MM.1S (cell line): ENCODE data around the gene GRIK2.

Source experiments
- DNase-seq: peaks from one replicate; pipeline ENCODE4 v3.0.0-alpha.2; 2015
- H2AFZ ChIP-seq: fragments of 300-600 bp; sonication (generic); 2 replicates; pipeline ENCODE4 v1.6.0; 2016; ENCODE audit warnings: antibody characterized with exemption, low read length
- H3F3A ChIP-seq: fragments of 300-600 bp; sonication (generic); 2 replicates; pipeline ENCODE4 v1.6.1; 2016; ENCODE audit warnings: mild to moderate bottlenecking, antibody characterized with exemption, low read length, moderate library complexity, mixed read lengths; ENCODE audit not compliant: insufficient read depth
- H3K27ac ChIP-seq: fragments of 300-600 bp; sonication (generic); 2 replicates; pipeline ENCODE4 v1.5.1; 2016; ENCODE audit warnings: mild to moderate bottlenecking, low read length
- H3K27me3 ChIP-seq: fragments of 300-600 bp; sonication (generic); replicated peaks from 2 replicates; pipeline ENCODE4 v1.6.0; 2016; ENCODE audit warnings: low read length; ENCODE audit not compliant: insufficient read depth
- H3K36me3 ChIP-seq: fragments of 300-600 bp; sonication (generic); replicated peaks from 2 replicates; pipeline ENCODE4 v1.6.1; 2016; ENCODE audit warnings: mild to moderate bottlenecking, low read length, mixed read lengths; ENCODE audit not compliant: insufficient read depth
- H3K4me1 ChIP-seq: fragments of 300-600 bp; sonication (generic); 2 replicates; pipeline ENCODE4 v1.6.1; 2016; ENCODE audit warnings: low read length, mixed read lengths
- H3K4me2 ChIP-seq: fragments of 300-600 bp; sonication (generic); 2 replicates; pipeline ENCODE4 v1.6.0; 2016; ENCODE audit warnings: low read depth, low read length
- H3K4me3 ChIP-seq: fragments of 300-600 bp; sonication (generic); 2 replicates; pipeline ENCODE4 v1.5.1; 2016; ENCODE audit warnings: low read length, mixed read lengths
- H3K79me2 ChIP-seq: fragments of 300-600 bp; sonication (generic); 2 replicates; pipeline ENCODE4 v1.6.1; 2016; ENCODE audit warnings: mixed run types, low read length, mixed read lengths
- H3K9ac ChIP-seq: fragments of 300-600 bp; sonication (generic); 2 replicates; pipeline ENCODE4 v1.6.1; 2016; ENCODE audit warnings: low read length, mixed read lengths
- H3K9me2 ChIP-seq: fragments of 300-600 bp; sonication (generic); replicated peaks from 2 replicates; pipeline ENCODE4 v1.6.1; 2016; ENCODE audit warnings: mild to moderate bottlenecking, low read length, mixed read lengths; ENCODE audit not compliant: insufficient read depth
- H3K9me3 ChIP-seq: fragments of 300-600 bp; sonication (generic); replicated peaks from 2 replicates; pipeline ENCODE4 v1.6.1; 2016; ENCODE audit warnings: mild to moderate bottlenecking, low read length, mixed read lengths; ENCODE audit not compliant: insufficient read depth
- H4K20me1 ChIP-seq: fragments of 300-600 bp; sonication (generic); 2 replicates; pipeline ENCODE4 v1.6.1; 2016; ENCODE audit warnings: mild to moderate bottlenecking, low read length, moderate library complexity, mixed read lengths; ENCODE audit not compliant: insufficient read depth
- CTCF ChIP-seq: fragments of 300-600 bp; sonication (generic); IDR thresholded peaks from 2 replicates; pipeline ENCODE4 v1.5.1; 2016; ENCODE audit warnings: antibody characterized with exemption, low read length, mixed read lengths
- EZH2 ChIP-seq: fragments of 300-600 bp; sonication (generic); optimal IDR thresholded peaks from 2 replicates; pipeline ENCODE3; 2017; ENCODE audit warnings: low read depth, mild to moderate bottlenecking, antibody characterized with exemption, low read length, mixed read lengths
- EZH2phosphoT487 ChIP-seq: fragments of 300-600 bp; sonication (generic); IDR thresholded peaks from 2 replicates; pipeline ENCODE4 v1.6.1; 2018; ENCODE audit warnings: antibody characterized with exemption, low read length

GRIK2 gene

DNA sequence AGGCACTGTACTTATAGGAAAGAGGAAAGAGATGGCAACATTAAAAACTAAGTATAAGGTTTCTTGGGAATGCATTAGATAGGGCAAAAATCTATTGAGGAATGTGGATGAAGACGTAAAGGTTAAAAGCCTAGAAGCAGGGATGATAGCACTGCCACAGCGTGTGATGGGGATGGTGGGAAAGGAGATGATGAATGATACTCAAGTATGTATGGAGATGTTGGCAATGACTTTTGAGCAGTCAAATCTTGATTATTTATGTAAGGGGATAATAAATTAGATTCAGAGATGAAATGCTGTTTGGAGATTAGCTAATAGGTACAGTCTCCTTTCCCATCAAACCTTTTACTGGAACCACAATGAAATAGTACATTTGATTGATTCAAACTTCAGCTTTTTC, 432.8 kb downstream of the GRIK2 start:
- Histone ChIP-seq H3K4me1 (no peaks in the 10 kb centered on the region), H3K9ac (no peak overlapping the region), H4K20me1 (no peaks in the 10 kb centered on the region), H2AFZ (no peak overlapping the region), H3K9me2 (no peaks in the 10 kb centered on the region), H3K27ac (no peak overlapping the region), H3K4me2 (no peak overlapping the region), H3K4me3 (no peak overlapping the region), H3K27me3 (no peaks in the 10 kb centered on the region), H3K36me3 (no peaks in the 10 kb centered on the region), H3F3A (no peaks in the 10 kb centered on the region), H3K79me2 (no peaks in the 10 kb centered on the region), H3K9me3 (no peaks in the 10 kb centered on the region)
- no peak for DNase-seq
- no peak for TF ChIP-seq EZH2phosphoT487

DNA sequence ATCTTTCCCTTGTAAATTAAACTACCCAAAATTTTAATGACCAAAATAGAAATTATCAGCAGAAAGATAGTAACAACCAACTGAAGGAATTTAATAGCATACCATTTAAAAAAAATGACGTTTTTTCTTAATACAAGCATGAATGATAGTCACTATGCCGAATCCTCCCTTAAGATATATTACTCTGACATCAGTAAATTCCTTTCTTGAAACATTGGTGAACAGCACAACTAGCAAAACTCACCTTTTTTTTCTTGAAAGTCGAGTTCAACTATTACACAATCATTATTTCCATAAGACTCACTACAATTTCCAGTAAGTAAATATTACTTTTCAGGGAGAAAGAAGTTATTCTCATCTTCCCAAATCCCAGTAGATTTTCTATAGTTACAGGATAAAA, 433.2 kb downstream of the GRIK2 start:
- Histone ChIP-seq H3K27me3 (no peaks in the 10 kb centered on the region), H3K4me2 (no peak overlapping the region), H3K9me3 (no peaks in the 10 kb centered on the region), H3K9me2 (no peaks in the 10 kb centered on the region), H3K4me3 (no peak overlapping the region), H3K27ac (no peak overlapping the region), H3F3A (no peaks in the 10 kb centered on the region), H3K9ac (no peak overlapping the region), H3K4me1 (no peaks in the 10 kb centered on the region), H4K20me1 (no peaks in the 10 kb centered on the region), H3K36me3 (no peaks in the 10 kb centered on the region), H3K79me2 (no peaks in the 10 kb centered on the region), H2AFZ (no peak overlapping the region)
- TF ChIP-seq EZH2phosphoT487: no peak
- no peak for TF ChIP-seq EZH2
- TF ChIP-seq CTCF: no peak
- DNase-seq: no peak

GRCh38 chr6:101830501-101831031, 437.1 kb downstream of the GRIK2 start:
- Histone ChIP-seq H3K9me3 (no peaks in the 10 kb centered on the region), H3K79me2 (no peaks in the 10 kb centered on the region), H4K20me1 (no peaks in the 10 kb centered on the region), H2AFZ (no peak overlapping the region), H3K4me3 (no peak overlapping the region), H3F3A (no peaks in the 10 kb centered on the region), H3K4me2 (no peak overlapping the region), H3K27ac (no peak overlapping the region), H3K9me2 (no peaks in the 10 kb centered on the region), H3K9ac (no peak overlapping the region), H3K27me3 (no peaks in the 10 kb centered on the region), H3K36me3 (no peaks in the 10 kb centered on the region), H3K4me1 (no peaks in the 10 kb centered on the region)
- peak; percentile 7 for DNase-seq
- TF ChIP-seq EZH2phosphoT487: no peak
- TF ChIP-seq CTCF: no peak
- no peak for TF ChIP-seq EZH2

DNA sequence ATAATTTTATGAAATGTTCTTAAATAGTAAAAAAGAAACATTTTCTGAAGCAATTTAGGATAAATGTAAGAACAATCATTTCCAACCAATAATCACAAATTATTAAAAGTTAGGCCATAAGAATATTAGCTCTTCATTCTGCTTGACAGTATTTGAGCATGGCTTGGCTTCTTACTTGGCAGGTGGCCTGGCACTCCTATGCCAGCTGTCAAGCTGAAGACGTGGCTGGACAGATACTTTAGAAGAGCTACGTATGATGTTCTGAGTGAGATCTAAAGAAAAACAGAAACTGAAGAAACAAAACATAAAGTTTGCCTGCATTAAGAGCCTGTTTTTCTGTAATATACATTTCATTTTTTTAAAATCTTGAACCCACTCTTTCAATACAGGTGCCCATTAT, 438.9 kb downstream of the GRIK2 start:
- Histone ChIP-seq H3K4me3 (no peak overlapping the region), H3K4me1 (no peaks in the 10 kb centered on the region), H2AFZ (no peak overlapping the region), H3K9ac (no peak overlapping the region), H3K9me3 (no peaks in the 10 kb centered on the region), H3F3A (no peaks in the 10 kb centered on the region), H3K36me3 (no peaks in the 10 kb centered on the region), H3K4me2 (no peak overlapping the region), H3K27me3 (no peaks in the 10 kb centered on the region), H3K27ac (no peak overlapping the region), H4K20me1 (no peaks in the 10 kb centered on the region), H3K9me2 (no peaks in the 10 kb centered on the region), H3K79me2 (no peaks in the 10 kb centered on the region)
- no peak for TF ChIP-seq EZH2
- TF ChIP-seq EZH2phosphoT487: no peak
- TF ChIP-seq CTCF: no peak
- DNase-seq: no peak
